Endometrium (tissue), 2 donors: ENCODE measurements around the gene MSI2.

Experiments used
- FAIRE-seq: peaks from 2 replicates; lab custom pipeline; 2012; peaks lifted over from hg19 to GRCh38; lab: Jason Lieb, UNC
- donor health status: control.
- donor health status: control.

Gene MSI2

DNA sequence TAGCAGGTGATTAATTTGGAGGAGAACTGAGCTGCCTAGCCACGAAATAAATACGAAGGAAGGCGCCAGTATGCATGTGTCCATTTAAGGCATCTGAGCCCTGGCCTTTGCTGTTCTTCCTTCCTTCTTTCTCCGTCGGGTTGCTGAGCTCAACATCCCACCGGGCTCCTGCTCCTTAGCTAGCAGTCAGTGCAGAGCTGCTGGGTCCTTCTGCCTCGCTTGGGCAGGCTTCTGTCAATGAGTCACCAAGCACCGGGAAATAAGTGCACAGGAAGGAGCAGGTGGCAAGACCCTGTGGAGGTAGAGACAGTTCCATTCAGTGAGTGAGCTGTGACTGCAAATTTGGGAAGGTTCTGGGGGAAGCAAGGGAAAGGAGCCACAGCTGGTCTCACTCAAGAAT, 368.1 kb downstream of the MSI2 start:
- FAIRE-seq, result no peak

DNA sequence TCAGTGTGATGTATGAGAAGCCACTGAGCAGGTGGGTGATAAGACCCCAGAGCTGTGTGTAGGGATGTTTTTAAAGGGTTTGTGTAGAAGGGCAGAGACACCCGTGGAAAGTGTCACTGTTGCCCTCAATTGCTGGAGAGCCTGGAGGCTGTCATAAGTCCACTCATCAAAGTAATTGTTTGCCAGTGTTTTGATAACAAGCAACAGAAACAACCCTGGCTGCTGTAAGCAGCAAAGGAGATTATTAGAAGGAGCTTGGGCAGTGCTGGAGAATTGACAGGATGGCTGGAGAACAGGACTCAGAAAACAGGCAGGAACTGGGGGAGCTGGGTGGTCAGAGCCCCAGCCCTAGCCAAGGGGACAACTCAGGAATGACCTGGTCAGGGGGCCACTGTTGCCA, 369.2 kb downstream of the MSI2 start:
- FAIRE-seq, result no peak

DNA sequence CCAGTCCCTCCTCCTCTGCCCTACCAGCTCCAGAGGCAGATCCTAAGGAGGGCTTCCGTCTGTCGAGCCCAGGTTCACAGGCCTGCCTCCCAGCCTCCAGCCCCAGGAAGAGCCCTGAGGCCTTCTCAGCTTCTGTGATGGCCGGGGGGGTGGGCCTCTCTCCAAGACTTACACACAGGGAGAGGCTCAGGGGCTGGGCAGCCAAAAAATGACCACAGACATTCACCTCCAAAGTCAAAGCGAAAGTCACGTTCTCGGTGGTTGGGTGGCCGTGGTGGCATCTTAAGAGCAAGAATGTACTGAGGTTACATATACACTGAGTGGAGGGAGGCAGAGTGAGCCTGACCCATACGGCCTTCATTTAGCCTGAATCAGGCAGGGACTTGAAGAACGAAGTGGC, 369.6 kb downstream of the MSI2 start:
- FAIRE-seq, result no peak

DNA sequence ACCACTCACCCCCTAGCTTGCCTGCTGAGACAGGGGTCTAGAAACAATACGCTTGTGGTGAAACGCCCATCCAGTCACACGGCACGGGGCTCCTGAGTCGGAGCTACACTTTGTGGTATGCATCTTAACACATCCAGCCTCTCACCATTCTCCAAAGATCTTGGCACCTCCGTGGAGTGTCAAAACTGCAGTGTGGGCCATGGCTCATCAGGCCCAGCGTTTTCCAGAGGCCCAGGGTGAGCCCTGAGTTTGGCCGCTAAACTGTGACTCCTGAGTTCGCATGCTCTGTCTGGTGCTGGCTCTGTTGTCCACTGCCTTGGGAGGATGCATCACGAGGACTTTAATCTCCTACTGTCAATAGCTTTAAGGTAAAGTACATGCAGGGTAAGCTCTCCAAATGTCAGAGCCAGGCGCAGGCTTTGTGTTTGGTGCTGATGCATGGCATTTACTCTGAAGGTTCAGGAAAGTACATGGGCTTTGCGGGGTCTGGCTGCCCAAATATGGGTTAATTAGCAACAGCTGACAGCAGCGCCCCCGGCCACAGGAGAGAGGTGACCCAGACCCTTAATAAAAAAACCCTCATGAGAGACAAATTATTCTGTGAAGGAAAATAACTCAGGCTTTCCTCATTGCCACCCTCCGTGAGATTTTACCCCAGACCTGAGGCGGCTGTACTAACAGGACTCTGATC, 370.3 kb downstream of the MSI2 start:
- FAIRE-seq, result no peak

DNA sequence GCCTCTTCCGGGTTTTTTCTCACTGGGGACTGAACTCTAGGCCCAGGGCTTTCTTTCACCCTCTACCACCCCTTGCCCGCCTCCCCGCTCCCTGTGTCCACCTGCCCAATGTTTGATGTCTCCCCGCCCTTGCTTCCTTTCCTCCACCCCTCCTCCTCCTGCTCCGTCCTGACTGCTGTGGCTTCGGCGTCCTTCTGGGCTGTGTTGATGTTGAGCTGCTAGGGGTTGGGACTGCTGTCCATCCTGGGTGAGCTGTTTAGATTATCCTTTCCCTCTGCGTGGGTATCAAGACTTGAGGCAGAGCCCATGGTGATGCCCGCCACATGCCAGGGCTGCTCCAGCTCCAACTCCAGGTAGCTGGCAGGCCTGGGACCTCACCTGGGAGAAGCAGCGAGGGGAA, 371.3 kb downstream of the MSI2 start:
- FAIRE-seq, result no peak

DNA sequence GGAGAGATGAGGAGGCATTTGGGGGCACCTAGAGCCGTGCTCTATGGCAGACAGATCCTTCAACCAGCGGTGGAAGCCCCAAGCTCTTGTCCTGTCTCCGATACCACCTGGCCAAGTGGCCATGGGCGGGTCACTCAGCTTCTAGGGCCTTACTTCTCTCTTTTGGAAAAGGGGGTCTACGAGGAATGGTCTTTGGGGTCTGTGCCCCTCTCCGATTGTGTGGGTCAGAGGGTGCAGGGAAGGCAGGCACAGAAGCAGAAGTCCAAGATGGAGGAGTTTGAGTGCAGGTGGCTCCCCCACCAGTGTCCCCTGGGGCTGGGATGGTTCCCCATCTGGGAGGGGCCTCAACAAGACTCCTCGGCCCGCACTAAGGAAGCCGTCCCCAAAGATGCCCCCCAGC, 372.1 kb downstream of the MSI2 start:
- FAIRE-seq, result no peak

DNA sequence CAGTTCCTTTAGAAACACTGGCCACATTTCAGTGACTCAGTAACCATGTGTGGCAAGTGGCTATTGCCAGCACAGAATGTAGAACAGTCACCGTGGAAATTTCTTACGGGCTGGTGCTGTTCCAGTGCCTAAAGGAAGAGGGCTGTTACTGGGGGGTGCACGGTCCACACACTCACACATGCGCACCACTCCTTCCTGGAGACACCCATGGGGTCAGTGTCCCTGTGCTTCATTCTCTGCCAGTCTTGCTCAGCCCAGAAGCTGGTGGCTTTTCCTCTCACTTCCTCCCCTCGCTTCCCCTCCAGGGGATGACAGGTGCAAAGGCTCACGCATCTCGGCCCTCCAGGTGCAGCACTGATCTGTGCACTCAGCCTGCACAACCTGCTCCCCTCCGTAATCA, 373.1 kb downstream of the MSI2 start:
- FAIRE-seq, result no peak

DNA sequence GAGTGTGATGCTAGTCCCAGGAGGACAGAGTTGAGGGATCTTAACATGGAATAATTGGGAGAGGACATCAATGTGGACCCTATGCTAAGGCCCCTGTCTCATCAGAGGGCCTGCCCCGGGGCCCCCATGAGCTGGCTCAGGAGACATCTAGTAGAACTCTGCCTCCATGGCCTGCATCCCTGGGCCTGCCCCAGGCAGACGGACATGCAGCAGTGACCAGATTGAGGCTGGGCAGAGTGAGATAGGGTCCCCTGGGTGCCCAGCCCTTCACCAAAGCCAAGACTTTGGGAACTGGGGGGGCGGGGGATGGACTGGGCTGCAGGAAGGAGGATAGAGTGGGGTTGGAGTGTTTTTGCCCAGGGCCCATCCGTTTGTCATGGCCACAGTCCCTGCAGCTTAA, 373.6 kb downstream of the MSI2 start:
- no peak for FAIRE-seq

DNA sequence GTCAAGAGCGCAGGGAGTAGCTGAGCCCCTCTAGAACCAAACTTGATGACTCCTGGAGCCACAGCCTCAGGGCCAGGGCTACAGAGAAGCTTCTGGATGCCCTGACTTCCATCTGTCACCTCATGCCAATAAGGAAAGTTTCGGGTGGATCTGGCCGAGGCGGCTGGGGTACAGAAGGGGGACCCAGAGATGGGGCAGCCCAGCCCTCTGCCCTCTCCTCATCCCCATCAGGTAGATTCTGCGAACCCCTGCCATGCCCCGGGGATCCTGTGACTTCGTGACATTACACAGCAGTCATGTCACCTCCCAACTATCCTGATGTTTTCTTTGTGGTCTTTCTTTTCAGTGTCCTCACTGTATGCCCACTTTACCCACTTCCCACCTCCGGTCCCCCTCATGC, 374.4 kb downstream of the MSI2 start:
- FAIRE-seq, result no peak

DNA sequence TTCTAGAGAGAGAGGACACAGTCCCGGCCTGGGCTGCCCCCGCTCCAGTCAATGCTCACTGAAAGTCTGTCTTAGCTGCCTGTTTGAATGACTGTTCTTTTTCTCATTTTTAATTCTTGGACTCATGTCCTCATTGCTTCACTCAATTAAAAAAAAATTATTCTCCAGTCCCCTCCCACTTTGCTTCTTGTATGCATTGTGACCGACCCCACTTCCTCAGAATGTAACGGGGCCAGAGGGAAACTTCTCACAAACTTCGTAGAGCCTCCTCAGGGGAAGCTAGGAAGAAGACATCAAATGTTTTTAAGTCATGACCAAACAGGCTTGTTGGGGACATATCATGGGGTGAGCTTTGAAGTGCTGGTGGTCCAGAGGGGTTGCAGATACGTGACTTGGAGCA, 375.5 kb downstream of the MSI2 start:
- no peak for FAIRE-seq

DNA sequence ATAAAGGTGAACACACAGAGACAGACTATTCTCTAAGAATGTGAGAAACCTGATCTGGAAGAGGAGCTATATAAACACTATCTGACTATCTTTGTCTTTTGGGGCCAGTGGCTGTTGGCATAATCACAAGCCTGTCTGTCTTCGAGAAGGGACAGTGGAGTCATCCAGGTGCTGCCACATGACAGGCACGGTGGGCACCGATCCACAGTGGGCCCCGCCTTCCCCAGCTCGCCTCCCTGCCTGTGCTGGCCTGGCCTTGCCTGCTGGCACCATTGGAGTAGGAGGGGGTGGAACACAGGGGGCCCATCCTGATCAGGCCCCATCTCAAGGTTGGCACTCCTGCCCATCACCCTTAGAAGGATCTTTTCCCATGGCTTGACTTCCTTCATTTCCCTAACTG, 376.0 kb downstream of the MSI2 start:
- FAIRE-seq, result no peak

DNA sequence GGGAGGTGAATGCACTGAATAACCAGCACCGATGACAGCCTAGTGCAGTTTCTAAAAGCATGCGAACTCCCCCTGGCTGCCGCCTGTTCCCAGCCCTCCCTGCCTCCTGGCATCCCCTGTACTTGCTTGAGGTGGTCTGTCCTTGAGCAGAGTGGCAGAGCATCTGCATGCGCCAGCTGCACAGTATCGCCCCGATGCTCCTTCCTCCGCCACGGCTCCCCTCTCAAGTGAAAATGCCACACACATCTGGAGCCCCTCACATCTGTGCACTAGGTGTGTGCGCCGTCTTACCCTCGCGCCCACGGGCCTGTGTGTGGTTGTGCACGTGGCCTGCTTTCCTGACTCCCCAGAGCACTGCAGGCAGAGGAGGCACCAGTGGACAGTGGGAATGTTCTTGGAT, 376.9 kb downstream of the MSI2 start:
- no peak for FAIRE-seq

DNA sequence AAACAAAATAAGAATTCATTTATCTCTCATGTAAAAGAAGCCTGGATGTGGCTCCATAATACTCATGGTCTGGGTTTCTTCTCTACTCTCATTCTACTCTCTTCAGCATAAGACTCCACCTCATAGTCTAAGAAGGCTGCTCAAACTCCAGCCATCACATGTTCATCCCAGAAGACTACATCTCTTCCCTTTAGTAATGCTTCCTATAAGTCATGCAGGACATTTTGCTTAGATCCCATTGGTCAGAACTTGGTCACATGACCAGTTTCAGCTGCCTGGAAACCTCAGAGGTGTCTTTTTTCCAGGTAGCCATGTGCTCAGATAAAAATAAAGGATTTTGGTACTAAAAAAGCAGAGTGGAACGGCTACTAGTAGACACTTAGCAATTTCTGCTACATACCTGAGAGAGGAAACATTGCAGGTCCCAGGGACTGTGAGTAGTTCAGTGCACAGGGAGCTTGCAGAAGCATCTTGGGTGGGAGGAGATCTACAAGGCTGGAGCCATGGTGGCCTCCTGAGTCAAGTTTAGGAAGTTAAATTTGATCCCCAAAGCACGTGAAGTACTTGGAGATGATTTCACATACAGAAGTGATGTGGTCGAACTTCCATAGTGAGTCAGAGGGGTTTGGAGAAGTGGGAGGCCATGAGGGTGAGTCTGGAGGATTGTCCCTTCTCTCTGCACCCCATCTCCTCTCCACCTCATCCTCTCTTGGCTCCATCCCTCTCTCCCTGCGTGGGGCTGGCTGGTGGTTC, 378.6 kb downstream of the MSI2 start:
- FAIRE-seq, result no peak

DNA sequence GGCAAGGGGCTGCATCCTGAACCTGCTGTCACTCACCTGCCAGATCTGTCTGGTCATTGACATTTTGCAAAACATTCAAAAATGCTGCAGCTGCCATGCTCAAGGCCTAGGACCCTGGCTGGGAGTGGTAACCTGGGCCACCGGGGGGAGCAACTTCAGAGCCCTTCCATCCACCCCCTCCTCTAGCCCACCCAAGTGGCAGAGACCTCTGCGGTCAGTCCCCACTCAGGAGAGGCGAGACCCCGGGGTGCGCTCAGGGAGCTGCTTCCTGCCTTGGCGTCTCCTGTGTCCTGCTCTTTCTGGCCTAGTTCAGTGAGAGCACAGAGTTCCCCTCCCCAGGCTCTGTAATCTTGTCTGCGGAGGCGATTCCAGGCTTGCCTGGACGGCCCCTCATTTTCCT, 380.0 kb downstream of the MSI2 start:
- no peak for FAIRE-seq

DNA sequence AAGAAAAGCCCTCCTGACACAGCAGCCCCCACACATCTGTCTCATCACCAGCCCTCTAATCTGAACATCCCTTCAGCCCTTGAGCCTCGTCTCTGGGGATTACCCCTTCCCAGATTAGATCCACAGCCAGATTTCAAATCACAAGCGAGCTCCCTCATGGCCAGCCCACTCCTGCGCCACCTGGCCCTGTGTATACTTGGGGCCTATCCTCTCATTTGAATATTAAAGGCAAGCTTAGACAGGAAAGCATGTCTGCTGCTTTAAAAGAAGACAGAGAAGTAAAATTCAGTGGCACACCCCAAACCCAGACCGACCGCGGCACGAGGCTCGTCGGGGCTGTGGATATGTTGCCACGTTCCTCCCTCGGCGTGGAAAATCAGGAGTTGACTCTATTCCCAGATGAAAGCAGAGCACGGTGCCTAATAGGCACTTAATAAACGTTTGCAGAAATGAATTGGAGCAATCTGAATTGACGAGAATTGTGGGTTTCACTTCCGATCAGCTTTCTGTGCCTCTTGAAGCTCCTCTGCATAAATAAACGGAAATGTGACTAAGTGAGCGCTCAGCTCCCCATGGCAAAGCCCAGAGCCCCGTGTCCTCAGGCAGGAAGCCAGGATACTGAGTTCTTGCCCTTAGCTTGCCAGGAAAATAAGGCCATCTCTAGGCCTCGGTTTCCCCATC, 380.8 kb downstream of the MSI2 start:
- FAIRE-seq, result no peak

DNA sequence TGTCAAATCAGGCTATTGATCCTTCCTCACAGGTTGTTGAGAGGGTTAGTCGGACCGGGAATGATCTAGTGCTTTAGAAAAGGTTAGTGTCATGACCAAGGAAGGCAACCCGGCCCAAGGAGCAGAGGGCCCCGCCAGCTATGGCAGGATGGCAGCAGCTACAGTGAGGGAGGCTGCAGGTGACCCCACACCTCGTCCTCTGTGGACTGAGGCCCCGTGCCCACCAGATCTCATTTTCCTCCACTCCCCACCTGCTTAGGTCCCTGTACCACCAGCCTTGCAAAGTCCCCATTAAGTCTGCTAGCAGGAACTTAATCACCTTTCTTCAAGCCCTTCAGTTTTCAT, 381.3 kb downstream of the MSI2 start:
- FAIRE-seq, result no peak

DNA sequence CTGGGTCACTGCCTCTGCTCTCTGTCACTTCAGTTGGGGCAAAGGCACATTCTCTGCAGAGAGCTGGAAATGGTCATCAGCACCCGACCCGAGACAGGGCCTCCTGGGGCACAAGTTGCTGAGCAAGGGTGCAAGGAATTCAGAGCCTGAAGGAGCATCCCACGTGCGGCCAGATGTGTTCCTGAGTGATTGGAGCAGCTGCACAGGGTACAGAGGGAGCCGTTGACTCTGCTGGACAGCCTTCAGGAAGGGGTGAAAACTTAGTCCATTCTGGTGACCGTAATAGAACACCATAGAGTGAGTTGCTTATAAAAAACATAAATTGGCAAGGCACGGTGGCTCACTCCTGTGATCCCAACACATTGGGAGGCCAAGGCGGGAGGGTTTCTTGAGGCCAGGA, 382.0 kb downstream of the MSI2 start:
- FAIRE-seq, result no peak

DNA sequence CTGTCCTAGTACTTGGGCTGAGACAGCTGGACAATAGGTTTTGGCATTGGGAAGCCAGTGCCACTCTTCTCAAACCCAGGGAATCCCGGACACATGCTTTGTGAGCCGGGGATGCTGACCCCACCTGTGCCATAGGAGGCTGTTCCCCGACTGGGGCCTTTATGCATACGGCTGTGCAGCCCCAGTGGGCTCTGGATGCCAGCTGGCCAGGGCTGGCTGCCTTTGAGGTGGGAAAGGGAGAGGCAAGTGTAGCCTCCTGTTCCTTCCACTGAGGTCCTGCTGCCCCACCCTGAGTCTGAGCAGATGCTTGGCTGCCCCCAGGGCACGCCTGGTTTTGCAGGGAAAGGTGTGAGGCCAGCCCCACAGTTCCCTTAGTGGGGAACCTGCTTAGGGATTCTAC, 383.1 kb downstream of the MSI2 start:
- FAIRE-seq, result no peak

DNA sequence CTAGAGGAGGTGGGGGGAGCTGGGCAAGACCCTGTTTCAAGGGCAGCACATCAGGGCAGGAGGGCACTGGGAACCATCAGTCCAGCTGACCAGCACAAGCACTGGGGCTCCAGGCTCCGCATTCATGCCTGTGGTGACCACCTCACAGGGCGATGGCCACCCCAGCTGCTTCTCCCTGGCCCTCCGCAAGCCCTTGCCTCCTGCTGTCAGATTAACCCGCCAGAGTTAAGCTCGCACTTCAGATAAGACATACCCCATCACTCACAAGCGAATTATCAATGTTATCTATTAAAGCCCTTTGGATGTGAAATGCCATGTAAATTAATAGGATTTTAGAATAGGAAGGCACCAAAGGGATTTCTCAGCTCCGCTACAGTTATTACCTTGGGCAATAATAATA, 383.8 kb downstream of the MSI2 start:
- no peak for FAIRE-seq

DNA sequence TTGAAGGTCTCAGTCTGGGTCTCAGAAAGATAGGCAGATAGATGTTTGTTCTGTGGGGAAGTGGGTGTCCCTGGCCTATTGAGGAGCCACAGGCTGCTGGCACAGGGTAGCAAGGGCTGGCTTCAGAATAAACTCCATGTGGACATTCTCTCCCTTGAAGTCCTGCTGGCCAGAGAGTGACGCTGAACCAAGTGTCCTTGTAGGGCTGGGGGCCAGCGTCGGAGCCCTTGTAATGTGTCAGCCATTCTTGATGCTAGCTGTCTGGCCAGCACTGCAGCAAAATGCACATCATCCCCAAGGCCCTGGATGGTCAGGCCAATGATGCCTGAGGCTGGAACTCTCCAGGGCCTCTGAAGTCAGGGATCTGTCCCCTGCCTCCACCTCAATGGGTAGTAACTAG, 385.4 kb downstream of the MSI2 start:
- no peak for FAIRE-seq

DNA sequence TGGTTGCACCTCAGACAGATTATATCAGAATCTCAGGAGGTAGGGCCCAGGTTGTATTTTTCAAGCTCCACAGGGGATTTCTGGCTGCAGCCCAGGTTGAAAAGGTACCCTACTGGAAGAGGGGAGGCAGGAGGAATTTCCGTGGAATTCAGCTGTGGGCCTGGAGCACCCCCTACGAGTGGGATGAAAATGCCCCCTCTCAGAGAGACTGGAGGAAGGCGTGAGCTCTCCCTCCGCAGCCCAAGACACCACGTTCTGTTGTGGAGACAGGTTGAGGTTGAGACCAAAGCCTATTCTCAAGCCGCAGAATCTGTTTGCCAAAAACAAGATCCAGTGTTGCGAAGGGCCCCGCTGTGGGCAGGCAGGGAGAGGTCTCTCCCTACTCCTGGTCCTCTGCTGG, 386.7 kb downstream of the MSI2 start:
- no peak for FAIRE-seq

DNA sequence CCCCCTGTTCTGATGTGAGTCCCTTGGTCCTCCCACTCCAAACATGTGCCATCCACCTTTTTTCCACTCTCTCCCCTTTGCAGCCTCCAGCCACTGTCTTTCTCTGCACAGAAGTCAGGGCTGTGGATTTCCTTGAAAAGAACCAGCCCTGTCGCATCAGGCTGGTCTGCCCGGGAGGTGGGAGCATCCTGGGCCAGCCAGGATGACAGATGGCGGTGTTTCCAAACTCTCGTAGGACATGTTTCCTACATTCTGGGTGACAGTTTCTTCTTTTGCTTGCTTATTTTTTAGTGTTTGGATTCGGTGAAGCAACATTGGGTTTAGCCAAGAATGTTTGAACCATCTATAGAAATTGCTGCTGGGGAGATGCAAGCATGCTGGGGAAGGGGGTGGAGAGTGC, 388.0 kb downstream of the MSI2 start:
- no peak for FAIRE-seq

DNA sequence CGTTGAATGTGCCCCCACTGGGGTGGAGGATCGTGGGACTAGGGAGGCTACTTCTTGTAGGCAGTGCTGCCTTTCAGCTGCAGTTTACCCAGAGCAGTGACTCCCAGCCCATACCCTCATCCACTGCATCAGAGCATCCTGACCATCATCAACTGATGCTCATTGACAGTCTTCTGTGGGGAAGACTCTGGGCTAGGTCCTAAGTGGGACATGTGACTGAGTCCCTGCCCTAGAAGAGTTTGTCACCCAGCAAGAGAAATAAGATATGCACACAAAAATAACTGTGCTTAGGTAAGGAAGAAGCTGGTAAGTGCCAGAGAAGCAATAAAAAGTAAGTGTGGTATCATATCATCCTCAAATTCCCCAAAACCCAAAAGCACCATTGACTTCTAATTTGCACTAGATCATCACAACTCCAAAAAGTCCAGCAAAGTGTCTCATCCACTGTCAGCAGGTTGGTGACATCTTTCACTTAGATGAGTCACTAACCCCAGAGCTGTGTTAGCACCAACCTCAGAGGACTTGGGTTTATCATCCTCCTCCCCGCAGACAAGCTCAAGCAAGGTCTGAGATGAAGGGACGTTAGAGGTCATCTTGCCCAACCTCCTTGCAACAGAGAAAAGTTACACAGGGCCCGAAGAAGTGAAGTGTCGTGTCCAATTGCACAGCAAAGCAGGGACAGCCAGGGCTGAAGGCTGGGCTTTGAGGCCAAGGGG, 389.8 kb downstream of the MSI2 start:
- FAIRE-seq, result no peak
